GM18508 (cell line): ENCODE results near the gene ABHD15.

Source experiments
- ATAC-seq: cut with Tn5 transposase; IDR thresholded peaks from one replicate; pipeline ENCODE4 v1.9.1; 2021; ENCODE audit warnings: moderate number of reproducible peaks; ENCODE audit not compliant: insufficient read depth, unreplicated experiment

Gene ABHD15

GRCh38 chr17:29566473-29567303, at the start of gene ABHD15:
ABHD15 (minus strand) TSS chr17:29567037; CDS start chr17:29566966, 71 bp downstream.
- ATAC-seq, result no peak

- no peak for ATAC-seq
Measured at GRCh38 chr17:29615492-29616299, 48.9 kb upstream of the ABHD15 start.

DNA sequence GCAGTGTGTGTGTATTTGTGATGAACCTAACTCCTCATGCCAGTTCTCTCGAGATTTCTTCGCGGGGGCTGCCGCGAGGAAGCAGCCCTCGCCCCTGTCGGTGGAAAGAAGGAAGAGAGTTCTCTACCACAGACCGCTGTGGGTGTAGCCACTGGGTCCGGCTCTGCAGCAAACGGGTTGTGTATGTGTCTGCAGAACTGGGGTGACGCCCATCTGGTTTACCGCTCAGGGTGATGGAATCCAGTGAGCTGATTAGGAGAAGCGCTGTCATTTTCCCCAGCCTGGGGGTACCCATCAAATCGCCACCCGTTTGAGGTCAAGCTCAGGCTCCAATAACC, 48.2 kb upstream of the ABHD15 start:
- ATAC-seq, result no peak

- ATAC-seq, result no peak
Measured at GRCh38 chr17:29614349-29615047, 47.7 kb upstream of the ABHD15 start.

DNA sequence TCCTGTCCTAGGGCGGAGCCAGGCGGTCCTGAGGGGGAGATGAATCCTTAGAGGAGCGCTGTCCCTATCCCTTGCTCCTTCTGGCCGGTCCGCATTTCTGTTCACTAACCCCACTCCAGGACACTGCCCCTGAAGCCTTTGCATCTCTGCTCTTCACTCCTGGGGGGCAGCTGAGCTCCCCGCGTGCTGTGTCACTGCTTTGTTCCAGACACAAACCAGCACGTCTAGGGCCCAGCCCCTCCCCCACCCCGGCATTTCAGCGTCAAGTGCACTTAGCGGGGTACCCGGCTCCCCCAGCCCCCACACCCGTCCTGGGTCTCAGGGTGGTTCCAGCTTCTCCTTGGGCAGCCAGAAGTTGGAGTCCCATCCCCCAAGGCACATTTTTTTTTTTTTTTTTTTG, 47.0 kb upstream of the ABHD15 start:
- no peak for ATAC-seq

- ATAC-seq, result no peak
Measured at GRCh38 chr17:29613352-29613837, 46.6 kb upstream of the ABHD15 start.

- ATAC-seq, result no peak
Measured at GRCh38 chr17:29612404-29613280, 45.8 kb upstream of the ABHD15 start.

DNA sequence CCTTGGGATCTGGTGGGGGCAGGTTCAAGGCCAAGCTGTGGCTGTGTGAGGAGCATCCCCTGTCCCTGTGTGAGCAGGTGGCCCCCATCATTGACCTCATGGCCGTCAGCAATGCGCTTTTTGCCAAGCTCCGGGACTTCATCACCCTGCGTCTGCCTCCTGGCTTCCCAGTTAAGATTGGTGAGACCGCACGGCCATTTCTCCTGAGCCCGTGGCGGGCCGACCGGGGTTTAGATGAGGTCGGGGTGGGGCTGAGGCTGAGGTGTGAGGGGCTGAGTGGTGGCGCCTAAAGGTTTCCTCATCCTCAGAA, 45.2 kb upstream of the ABHD15 start:
- no peak for ATAC-seq

DNA sequence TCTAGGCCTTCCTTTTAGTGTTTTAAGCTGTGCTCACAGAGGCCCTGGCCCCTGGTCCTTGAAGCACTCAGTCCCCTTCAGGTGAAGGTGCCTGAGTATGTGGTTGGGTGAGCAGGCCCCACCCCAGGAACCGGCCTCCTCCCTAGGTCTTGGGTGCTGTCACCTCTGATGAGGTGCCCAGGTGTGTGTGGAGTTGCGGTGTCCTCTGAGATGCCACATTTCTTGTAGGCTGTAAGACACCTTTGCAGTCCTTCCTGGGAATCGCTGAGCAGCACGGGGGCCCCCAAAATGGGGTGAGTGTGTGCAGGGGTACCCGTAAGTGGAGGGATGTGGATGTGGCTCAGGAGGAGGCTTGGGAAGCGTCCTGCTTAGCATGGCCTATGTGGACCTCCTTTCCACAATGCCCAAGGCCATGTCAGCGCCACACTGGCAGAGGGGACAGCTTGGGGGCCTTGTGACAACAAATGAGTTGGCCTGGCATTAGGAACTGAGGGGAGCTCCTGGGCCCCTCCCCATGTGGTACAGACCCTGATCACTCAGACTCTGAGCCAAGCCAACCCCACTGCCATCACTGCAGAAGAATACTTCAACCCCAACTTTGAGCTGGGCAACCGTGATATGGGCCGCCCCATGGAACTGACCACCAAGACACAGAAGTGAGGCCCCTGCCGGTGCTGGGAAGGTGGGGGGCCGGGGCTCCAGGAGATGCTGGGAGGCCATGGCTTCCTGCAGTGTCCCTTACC, 44.7 kb upstream of the ABHD15 start:
- ATAC-seq, result no peak

- no peak for ATAC-seq
Measured at GRCh38 chr17:29610395-29610794, 43.6 kb upstream of the ABHD15 start.

DNA sequence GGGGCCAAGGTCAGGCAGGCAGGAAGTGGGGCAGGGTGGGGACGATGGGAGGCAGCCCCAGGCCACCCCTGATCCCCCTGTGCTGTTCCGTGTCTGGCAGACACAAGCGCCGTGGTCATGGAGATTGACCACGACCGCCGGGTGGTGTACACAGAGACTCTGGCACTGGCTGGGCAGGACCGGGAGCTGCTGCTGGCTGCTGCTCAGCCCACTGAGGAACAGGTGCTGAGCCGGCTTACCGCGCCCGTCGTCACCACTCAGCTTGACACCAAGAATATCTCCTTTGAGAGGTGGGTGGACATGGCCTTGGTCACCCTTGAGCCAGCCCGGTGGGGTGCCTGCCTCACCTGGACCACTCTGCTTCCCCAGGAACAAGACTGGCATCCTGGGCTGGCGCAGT, 42.1 kb upstream of the ABHD15 start:
- ATAC-seq, result no peak

DNA sequence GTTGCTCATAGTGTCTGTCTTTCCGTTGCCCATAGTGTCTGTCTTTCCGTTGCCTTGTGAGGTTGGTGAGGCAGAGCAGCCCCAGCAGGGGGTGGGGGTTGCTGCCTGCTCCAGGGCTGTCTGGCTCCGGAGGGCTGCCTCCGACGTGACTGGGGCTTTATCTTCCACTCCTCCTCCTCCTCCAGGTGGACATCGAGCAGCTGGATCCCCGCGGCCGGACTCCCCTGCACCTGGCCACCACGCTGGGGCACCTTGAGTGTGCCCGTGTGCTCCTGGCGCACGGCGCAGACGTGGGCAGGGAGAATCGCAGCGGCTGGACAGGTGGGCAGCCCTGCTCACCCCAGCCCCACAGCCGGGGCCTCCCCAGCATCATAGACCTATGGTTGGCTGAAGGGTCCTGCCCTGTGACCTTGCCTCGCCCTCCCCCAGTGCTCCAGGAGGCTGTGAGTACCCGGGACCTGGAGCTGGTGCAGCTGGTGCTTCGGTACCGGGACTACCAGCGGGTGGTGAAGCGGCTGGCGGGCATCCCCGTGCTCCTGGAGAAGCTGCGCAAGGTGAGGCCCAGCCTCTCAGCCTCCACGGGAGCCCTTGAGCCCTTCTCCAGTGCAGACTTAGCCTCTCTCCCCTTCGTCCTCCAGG, 40.8 kb upstream of the ABHD15 start:
- no peak for ATAC-seq

- no peak for ATAC-seq
Measured at GRCh38 chr17:29603109-29603674, 36.4 kb upstream of the ABHD15 start.

DNA sequence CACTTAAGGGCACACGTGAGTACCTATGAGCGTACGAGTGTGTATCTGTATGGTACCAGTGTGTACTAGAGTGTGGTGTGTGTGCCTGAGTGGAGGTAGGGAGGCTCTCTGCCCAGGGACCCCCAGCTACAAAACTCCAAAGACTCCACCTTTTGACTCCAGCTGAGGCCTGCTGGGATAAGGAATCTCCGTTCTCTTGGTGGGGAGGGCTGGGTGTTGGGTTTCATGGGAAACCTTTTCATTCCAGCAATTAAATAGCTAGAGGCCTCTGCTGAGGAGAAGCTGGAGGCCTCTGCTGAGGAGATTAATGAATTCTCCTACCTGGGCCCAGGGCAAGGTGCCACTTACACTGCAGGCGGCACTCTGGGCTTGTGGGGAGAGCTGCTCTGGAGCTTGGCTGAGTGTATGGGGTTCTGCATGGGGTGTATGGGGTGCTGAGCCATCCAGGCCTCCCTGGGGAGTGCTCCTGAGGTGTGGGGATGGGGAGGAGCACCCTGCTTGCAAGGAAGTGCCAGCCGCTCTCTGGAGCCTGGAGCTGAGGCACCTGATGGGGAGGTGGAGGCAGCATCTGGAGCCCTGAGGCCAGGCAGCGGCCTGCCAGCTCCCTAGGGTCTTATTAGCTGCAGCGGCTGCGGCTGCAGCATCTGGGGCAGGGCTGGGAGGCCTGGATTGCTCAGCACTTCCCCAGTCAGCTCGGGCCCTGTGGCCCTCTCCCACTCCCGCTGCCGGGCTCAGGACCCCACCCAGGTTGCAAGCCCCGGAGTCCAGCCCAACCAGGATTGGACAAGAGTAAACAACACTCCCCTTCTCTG, 30.7 kb upstream of the ABHD15 start:
- no peak for ATAC-seq

- ATAC-seq, result no peak
Measured at GRCh38 chr17:29596811-29597210, 30.0 kb upstream of the ABHD15 start.

DNA sequence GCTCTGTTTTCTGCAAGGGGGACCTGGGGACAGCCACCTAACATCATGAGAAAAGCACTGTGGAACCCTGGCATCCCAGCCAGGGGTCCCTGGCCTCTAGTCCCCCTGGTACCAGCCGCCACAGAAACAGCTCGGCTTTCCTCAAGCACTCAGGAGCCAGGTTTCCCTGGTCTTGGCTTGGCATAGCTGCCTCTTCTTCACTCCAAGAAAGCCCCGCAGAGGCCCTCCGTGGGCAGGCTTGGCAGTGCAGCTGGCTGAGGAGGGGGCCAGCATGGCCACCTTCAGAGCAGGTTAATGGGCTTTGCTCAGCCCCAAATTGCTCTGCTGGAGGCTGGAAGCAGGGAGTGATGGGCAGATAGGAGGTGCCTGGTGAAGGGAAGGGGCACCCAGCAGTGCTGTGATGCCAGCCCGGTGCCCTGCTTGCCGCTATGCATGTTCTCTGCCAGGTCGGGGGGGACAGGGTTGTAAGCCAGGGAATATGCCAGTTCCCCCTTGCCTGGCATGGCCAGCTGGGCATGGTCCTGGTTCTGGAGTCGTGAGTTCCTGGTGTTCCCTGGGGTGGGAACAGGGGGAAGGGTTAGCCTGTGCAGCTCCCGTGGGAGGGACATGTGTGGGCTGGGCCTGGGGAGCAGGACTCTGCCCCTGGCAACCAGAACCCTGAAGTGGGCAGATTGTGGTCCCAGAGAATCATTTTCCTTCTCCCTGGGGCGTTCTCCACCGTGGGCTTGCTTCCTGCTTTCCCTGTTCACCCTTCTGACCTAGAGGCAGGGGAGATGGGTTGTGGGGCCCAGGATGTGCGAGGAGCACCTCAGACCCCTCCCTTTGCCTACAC, 29.3 kb upstream of the ABHD15 start:
- ATAC-seq, result no peak
